Jurkat, Clone E6-1 (cell line): Measurements from ENCODE around the gene CACNA1B.

Experiments used
- DNase-seq: peaks from one replicate; pipeline ENCODE4 v3.0.0-alpha.2; 2011; ENCODE audit warnings: low read depth, low spot score
- H3K4me3 ChIP-seq: 2 replicates; pipeline ENCODE4 v1.5.1; 2011; ENCODE audit warnings: mild to moderate bottlenecking, low read length, control low read depth, moderate library complexity

Gene CACNA1B

GRCh38 chr9:138044485-138045383 lies 167.2 kb downstream of the CACNA1B start:
- DNase-seq: no peak
- no peak overlapping the region for H3K4me3 ChIP-seq

- H3K4me3 ChIP-seq: no peak overlapping the region
- no peak for DNase-seq
Observed at GRCh38 chr9:138045541-138046490, 168.2 kb downstream of the CACNA1B start.

GRCh38 chr9:138046641-138047301 lies 169.2 kb downstream of the CACNA1B start:
- DNase-seq: no peak

GRCh38 chr9:138047469-138048040 lies 170.0 kb downstream of the CACNA1B start:
- H3K4me3 ChIP-seq: no peak overlapping the region
- no peak for DNase-seq

More at GRCh38 chr9:138046641-138047301, 169.2 kb downstream of the CACNA1B start:
- no peak overlapping the region for H3K4me3 ChIP-seq

- no peak overlapping the region for H3K4me3 ChIP-seq
- DNase-seq: no peak
Observed at GRCh38 chr9:138048184-138048583, 170.6 kb downstream of the CACNA1B start.

- H3K4me3 ChIP-seq: no peak overlapping the region
- DNase-seq: no peak
Observed at GRCh38 chr9:138049085-138049778, 171.7 kb downstream of the CACNA1B start.

GRCh38 chr9:138049779-138050471 lies 172.3 kb downstream of the CACNA1B start:
- no peak for DNase-seq
- H3K4me3 ChIP-seq: no peak overlapping the region

- H3K4me3 ChIP-seq: no peak overlapping the region
- DNase-seq: no peak
Observed at GRCh38 chr9:138050472-138051330, 173.1 kb downstream of the CACNA1B start.

GRCh38 chr9:138051586-138052321 lies 174.2 kb downstream of the CACNA1B start:
- H3K4me3 ChIP-seq: no peak overlapping the region
- no peak for DNase-seq

GRCh38 chr9:138052322-138052615 lies 174.7 kb downstream of the CACNA1B start:
- no peak for DNase-seq
- H3K4me3 ChIP-seq: no peak overlapping the region

GRCh38 chr9:138052635-138053320 lies 175.2 kb downstream of the CACNA1B start:
- no peak for DNase-seq
- H3K4me3 ChIP-seq: no peak overlapping the region

- H3K4me3 ChIP-seq: no peak overlapping the region
- peak; percentile 14 for DNase-seq
Observed at GRCh38 chr9:138053321-138053868, 175.8 kb downstream of the CACNA1B start.

- DNase-seq: peak; percentile 6
- H3K4me3 ChIP-seq: no peak overlapping the region
Observed at GRCh38 chr9:138053996-138054752, 176.6 kb downstream of the CACNA1B start.

- H3K4me3 ChIP-seq: no peak overlapping the region
- no peak for DNase-seq
Observed at GRCh38 chr9:138057726-138058125, 180.1 kb downstream of the CACNA1B start.

GRCh38 chr9:138058181-138058580 lies 180.6 kb downstream of the CACNA1B start:
- H3K4me3 ChIP-seq: no peak overlapping the region
- no peak for DNase-seq
